GM18907 (cell line): ENCODE measurements around the gene PAX7.
"Not testable (repeated sequence)": the region's sequence is repeated elsewhere in the genome, so short reads cannot be mapped to it uniquely, and the experiment has no call there.

Experiments used
- ATAC-seq: cut with Tn5 transposase; IDR thresholded peaks from one replicate; pipeline ENCODE4 v1.9.1; 2021; ENCODE audit warnings: mild to moderate bottlenecking, moderate library complexity; ENCODE audit not compliant: unreplicated experiment

PAX7 gene

GRCh38 chr1:18630511-18631495 is at the start of gene PAX7:
PAX7 (plus strand) TSS chr1:18630846; CDS start chr1:18631604, 758 bp downstream.
- no peak for ATAC-seq

DNA sequence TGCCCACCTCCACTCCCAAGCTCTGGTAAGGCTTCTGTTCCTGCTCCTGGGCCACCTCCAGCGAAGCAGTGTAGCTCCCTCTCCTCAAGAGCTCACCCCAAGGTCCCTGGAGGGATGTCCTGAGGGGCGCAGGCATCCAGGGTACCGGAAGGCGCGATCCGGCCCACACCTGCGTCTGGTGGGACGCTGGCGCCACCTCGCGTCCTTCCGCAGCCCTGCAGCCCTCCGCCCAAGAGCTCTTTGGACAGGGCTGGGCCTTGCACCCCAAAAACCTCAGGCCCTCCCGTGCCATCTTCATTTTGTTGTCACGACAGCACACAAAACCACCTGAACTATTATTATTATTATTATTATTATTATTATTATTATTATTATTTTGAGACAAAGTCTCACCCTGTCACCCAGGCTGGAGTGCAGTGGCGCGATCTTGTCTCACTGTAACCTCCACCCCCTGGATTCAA is 49.2 kb upstream of the PAX7 start:
- ATAC-seq: no peak

- no peak for ATAC-seq
Measured at GRCh38 chr1:18582890-18583289, 47.8 kb upstream of the PAX7 start.

- ATAC-seq: no peak
Measured at GRCh38 chr1:18583326-18583941, 47.2 kb upstream of the PAX7 start.

- ATAC-seq: not testable (repeated sequence)
Measured at GRCh38 chr1:18586016-18586415, 44.6 kb upstream of the PAX7 start.

DNA sequence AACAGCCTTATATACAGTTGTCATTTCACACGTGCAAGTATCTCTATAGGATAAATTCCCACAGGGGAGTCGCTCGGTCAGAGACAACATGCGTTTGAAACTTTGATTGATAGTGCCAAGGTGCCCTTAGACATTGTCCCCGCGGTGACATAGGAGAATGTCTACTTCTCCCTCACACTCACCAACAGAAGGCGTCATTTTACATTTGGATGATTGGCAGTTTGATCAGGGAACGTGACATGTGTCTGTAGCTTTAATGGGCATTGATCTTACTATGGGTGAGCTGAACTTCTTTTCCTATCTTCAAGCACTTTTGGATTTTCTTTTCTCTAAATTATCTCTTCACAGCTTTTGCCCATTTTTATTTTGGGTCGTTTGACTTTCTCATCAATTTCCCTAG is 42.6 kb upstream of the PAX7 start:
- no peak for ATAC-seq

DNA sequence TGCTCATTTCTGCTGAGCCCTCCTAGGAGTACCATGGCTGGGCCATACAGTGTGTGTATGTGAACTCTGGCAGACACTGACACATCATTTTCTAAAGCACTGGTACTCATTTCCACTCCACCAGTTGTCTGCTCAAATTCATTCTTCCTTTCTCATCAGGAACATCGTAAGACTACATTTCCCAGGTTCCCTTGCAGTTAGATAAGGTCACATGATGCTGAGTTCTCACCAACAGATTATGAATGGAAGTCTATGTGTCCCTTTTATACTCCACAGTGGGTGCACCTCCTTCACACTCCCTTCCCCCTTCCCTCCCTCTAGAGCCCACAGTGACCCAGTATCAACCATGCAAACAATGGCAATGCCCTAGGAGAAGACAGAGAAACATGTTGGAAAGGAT is 38.3 kb upstream of the PAX7 start:
- no peak for ATAC-seq

DNA sequence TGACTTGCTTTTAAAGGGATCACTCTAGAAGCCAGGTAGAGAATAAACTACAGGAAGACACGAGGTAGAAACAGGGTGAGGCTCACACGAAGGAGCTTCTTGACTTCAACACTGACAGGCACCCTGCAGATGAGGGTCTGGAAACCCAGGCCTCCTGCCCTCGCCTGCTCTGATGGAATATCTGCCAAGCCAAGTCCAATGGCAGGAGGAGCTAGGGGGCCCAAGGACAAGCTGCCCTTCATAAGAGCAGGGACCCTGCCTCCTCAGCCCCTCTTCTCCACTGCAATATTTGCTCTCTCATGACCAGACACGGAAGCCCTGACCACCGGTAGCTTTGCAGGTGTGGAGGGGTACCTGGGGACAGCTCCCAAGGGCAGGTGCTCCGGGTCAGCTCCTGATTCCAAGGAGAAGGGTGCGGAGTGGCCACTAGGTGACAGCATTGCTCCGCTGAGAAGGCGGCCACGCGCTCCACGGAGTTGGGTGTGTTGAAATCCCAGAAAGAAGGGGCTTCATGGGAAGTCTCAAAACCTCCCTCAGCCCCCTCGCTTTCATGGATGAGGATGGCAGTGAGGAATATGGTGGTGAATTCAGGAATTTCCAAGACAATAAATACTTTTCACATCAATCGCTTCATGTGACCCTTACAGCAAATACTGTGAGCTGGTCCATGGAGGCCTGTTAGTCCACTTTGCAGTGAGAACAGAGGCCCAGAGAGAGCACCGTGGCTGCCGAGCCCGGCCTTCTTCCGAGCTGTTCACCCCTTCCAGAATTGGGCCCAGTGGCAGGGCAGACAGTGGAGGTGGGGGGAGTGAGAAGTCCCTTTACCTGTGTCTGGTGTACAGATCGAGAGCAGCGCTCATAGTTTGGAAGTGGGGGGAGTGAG is 33.2 kb upstream of the PAX7 start:
- no peak for ATAC-seq

GRCh38 chr1:18599086-18599485 is 31.6 kb upstream of the PAX7 start:
- no peak for ATAC-seq

DNA sequence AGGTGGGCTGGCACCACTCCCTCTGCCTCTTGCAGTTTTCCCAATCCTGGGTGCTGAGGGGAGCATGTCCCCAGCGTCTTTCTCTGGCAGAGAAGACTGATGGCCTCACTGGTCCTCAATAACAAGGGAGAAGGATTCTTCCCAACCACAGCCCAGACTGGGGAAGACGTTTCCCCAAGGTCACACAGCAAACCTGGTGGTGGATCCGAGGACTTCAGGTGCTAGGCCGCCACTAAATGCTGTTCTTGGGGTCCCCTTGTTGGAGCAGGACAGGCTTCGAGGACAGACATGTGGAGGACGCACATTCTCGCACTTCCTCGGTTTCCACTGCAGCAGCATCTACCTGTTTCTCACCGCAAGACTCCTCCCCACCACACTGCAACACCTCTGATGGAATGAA is 30.9 kb upstream of the PAX7 start:
- ATAC-seq: no peak

DNA sequence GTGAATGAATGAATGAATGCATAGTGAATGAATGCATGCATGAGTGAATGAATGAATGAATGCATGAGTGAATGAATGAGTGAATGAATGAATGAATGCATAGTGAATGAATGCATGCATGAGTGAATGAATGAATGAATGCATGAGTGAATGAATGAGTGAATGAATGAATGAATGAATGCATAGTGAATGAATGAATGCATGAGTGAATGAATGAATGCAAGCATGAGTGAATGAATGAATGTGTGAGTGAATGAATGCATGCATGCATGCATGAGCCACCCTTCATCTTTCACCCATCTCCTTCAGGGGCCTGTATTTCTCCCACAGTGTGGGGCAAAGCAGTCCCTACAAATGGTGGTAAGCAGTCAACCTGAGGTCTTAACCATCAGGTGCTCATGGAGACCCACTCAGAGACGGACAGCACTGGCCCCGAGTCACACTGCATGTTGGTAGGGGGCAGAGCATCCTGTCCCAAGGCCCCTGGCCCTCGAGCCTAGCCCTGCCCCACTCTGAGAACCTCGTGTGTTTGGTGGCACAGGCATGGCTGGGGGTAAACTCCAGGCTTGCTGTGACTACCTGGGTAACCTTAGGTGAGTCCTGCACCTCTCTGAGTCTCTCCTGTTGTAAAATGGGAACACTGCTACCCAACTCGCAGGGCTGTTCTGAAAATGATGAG is 28.0 kb upstream of the PAX7 start:
- no peak for ATAC-seq

- no peak for ATAC-seq
Measured at GRCh38 chr1:18603212-18603852, 27.3 kb upstream of the PAX7 start.

DNA sequence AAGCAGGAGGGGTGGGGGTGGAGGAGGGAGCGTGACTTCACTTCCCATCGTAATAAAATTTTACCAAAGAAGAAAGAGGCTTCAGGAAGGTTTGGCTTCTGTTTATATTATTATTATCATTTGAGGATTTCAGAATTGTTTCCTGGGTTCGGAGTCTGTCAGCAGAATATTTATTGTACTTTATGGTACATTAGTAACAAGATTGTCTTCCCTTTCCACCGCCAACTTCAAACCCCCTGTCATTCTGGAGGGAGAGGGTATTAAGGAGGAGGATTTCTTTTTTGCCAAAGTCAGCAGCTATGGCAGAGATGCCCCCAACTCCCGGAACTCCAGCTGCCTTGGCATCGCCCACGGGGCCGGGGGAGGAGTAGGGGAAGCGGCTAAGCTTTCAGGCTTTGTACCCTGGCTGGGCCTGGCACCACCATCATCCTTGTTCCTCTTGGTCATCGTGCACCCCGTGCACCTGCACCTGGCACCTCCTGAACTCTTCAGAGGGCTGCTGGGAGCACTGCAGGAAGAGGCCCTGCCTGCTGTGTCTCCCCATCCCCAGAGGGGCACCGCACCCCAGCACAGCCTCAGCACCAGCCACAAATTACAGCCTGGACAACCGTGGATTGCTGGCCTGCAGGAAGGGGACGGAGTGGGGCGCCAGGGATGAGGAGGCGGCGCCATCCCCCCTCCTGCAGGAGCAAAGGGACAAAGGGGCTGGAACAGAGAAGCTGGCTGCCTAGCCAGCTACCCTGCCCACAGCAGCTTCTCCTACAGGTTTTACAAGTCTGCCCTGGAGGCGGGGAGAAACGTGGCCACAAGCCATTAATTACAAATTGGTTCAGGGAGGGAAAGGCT is 24.0 kb upstream of the PAX7 start:
- no peak for ATAC-seq

- no peak for ATAC-seq
Measured at GRCh38 chr1:18607289-18607760, 23.3 kb upstream of the PAX7 start.

DNA sequence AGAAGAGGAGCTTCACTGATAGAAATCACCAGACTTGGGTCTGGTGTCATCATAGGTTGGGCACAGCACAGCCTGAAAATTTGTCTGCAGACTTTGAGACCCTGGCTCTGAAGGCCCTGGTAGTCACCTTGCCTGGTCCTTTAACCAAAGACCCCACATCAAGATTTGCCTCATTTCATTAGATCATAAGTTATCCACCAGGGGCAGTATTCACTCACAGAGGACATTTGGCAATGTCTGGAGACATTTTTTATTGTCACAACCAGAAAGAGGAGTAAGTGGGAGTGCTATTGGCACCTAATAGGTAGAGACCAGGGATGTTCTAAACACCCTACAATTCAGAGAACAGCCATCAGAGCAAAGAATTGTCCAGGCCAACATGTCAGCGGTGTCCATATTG is 22.1 kb upstream of the PAX7 start:
- no peak for ATAC-seq

GRCh38 chr1:18611311-18611710 is 19.3 kb upstream of the PAX7 start:
- no peak for ATAC-seq

DNA sequence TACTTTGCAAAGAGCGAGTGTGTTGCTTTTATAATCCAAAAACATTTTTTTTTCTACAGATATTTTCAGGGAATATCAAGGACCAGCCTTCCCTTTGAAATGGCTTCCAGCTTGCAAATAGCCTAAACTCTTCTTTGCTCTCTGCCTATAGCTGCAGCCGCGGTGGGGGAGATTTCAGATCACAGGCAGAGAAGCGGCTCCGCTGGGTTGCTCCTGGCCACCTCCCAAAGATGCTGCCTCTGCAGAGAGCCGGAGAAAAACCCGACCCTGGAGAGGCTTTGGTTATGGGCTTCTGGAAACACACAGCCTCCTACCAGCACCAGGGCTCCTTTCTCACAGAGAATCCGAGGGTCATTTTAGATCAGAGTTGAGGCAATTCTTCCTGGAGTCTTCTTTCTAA is 18.6 kb upstream of the PAX7 start:
- ATAC-seq: no peak

DNA sequence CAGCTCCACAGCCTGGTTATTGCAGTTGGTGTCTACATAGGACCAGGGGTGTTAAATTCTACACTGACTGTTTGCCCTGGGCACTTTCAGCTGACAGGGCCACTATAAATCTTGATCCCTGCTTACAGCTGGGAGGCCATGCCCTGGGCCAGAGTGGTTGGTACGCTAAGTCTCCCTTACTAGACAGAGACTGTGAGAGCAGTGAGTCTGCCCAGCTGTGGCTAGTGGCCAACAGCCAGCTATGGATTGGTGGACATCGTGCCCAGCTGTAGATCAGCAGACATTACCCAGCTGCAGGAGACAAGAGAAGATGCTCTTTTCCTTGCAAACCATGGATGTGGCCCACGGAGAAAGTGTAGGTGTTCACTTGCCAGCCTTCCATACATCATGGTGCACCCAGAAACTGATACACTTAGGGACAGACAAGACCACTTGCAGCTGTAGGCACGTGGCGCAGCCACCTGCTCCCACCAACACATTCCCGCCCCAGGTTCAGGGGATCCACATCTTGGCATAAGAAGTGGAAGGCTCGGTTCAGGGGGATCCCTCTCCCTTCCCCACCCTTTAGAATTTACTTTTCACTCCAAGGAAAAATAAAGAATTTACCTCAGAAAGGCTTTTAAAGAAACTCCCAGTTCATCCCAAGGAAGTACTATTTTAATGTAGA is 16.4 kb upstream of the PAX7 start:
- ATAC-seq: no peak
